Hindlimb muscle (tissue), 1 donor: ENCODE data around the gene SALL1. TPM values are rescaled to one million over a fixed set of nuclear protein-coding genes. Genes with fewer than 3 reads are reported as not detected.

Experiments used
- DNase-seq: peaks from one replicate; pipeline ENCODE4 v3.0.0-alpha.2; 2013
- polyA plus RNA-seq: library from polyadenylated mRNA; unstranded; fragments of 120-200 nt; gene quantifications from one replicate; pipeline ENCODE4 v1.2.1, GENCODE V29; 2013; ENCODE audit not compliant: insufficient read length

SALL1 gene
- polyA plus RNA-seq, 1 donor, result 0.06 TPM

DNA sequence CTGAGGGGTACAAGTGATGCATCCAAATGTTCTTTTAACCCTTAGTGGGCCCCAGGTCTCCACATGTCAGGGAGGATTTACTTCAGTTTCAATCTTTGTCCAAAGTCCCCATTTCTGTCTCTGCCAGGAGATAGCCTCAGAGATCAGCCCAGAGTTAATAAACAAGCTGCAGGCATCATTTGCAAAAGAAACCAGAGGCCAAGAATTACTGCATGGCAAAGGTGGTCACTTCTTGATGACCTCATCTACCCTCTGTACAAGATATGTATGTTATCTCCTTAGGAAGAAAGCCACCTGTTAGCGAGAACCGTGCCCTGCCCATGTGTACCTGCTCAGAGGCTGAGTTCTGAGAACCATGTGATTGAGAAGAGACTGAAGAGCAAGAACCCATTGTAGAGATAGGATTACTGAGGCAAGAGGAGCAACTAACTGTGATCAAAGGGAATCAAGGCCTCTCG is 40.3 kb downstream of the SALL1 start:
- no peak for DNase-seq

DNA sequence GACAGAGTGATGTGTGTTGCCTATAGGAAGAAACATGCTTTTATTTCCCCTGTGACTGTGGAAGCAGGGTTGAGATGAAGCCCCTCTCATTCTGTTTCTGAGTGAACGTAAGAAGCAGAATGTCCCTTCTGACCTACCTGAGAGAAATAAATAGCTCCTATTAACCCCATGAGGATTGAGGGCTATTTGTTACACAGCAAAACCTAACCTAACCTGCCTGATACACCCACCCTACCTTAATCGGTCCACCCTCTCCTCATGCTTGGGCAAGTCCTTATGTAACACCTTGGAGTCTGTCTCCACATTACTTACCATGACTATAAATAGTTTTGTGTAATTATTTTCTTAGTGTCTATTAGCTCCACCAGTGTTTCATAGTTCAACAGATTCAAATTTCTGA is 41.9 kb downstream of the SALL1 start:
- DNase-seq, result no peak

DNA sequence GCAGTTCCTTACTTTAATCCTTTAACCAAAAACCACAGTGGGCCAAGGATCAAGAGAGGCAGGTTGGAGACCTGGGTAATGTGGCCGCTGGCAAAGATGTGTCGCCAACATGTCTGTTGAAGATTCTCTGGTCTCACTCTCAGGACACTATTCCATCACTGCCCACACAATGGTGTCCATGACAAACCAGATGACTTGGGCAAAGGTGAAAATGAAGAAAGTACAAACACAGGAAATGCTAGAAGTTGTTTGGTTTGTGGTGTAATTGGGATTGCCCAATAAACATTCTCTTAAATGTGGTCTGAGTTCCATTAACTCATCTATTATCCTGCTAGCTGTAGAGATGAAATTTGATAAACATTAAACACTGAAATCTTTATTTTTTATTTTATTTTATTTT is 43.3 kb downstream of the SALL1 start:
- DNase-seq, result no peak

DNA sequence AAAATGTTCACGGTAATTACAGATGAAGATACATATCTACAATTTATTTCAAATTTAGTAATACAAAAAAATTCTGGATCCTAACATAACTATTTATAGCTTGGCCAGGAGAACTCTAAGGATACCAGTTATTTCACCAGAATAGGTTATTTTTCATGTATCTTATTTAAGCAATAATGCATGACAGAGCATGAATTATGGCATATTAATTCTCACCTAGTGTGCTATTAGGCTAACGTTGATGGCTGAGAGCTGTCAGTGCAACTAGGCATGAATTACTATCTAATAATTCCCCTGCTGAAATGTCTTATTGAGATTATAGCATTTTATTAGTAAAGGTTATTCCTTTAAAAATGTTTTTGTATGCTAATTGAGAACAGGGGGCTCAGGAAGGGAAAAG is 44.5 kb downstream of the SALL1 start:
- DNase-seq, result no peak

DNA sequence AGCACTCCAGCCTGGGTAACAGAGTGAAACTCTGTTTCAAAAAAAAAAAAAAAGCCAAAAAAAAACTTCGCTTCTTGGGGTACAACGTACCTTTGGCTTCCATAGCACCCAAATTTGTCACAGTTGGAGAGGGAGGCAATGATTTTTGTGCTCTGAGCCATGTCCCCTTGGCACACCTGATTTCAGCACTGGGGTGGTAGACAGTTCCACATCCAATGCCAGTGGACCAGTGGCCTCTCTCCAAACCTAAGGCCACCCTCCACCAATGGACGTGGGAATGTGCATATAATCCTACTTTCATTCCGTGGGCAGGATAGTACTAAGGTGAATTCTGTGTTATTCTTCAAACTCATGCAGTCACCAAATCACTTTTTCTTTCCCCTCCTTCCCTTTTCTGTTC is 47.5 kb downstream of the SALL1 start:
- DNase-seq, result no peak

DNA sequence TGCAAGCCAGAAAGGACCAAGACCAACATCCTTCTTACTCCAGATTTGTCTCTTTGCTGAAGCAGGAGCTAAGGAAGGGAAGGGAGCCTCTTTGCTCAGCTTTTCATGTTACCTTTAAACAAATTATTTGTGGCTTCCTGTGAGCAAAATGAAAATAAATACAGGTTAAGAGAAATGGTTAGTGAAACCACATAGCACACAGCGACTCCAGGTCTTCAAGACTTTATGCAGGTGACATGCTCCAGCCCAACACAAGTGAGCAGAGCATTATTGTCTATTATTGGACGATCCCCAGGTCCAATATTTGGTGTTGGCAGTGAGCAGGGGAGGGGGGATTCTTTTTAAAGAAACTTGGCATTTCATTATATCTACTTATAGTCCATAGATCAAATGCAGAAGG is 53.3 kb downstream of the SALL1 start:
- DNase-seq, result no peak

DNA sequence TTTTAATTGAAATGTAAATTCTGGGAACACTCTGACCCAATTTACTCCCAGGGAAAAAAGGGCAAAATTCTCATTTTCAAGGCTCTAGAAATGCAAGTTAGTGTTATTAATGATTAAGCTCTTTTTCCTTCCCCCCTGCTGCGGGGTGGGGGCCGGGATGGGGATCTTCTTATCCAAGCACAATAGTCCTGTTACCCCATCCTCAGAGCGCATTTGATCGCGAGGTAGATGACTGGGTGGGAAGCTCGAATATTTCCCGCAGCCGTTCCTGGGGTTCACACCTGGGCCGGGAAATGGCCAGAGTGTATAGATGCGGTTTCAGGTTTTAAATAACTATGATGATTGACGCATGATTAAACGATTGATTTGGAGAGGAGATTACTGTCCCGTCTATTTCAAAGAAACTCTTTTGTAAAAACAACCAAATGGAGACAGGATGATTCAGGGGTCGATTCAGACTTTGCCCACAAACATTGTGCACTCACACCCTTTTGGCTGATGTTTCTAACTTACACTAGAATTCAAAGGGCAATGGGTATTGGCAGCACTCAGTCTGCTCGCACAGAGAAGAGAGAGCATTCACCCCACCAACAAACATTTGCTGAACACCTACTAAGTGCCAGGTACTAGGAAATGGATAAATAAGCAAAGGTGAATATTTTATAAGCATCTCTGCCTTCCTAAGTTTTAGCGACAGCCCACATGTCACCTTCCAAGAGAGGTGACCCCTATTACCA is 55.0 kb downstream of the SALL1 start:
- no peak for DNase-seq

DNA sequence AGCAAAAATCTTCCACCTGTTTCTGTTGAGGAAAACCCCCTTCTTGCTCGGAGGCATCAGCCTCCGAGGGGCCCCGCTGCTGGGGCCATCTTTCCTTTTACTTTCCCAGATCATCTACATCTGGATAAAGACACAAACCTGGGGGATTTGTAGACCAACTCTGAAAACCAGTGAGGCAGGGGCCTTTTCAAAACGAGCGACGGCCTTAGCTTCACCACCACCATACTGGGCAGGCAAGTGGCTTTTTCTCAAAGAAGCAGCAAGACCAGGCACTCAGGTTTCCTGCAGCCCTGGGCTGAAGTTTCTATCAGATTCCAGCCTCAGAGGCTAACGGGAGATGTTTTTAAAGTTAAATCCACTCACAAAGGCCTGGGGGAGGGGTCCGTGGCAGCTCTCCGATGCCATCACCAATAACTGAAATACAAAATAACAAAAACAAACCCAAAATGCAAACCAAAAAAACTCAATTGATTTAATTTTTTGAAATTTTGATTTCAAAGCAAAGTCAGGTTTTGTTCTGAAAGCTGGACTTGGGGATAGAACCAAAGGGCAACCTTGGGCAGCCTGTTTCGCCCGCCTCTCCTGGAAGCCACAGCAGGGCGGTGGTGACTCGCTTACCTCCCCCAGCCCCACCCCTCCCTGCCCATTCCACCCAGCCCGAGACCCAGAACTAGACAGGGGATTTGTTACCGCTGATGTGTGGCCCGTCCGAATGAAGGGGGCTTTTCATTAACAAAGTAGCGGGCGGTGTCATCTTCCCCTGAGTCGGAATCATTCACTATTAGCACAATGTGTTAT is 55.8 kb downstream of the SALL1 start:
- DNase-seq, result no peak

DNA sequence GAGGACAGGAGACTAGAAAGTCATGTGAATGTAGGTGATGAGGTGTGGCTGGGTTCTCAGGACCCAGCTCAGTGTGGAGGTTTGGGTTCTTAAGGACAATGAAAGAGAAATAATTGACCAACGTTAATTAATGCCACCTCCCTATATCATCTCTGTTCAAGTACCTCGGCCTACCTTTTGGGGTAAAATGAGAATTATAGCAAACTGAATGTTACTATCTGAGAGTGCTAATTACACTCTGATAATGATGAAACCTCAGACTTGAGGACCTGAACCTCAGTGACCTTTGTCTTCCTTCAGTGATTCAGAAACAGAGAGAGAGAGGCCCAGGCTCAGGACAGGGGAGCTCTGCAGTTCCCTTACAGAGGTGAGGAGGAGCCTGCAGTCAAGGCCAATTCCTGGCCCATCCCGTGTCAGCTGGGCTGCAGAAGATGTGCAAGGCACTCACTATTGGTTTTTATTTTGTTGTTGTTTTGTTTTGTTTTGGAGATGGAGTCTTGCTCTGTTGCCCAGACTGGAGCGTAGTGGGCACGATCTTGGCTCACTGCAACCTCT is 57.3 kb downstream of the SALL1 start:
- DNase-seq, result no peak
